Measurements from ENCODE around the gene FBXO31.

DNA sequence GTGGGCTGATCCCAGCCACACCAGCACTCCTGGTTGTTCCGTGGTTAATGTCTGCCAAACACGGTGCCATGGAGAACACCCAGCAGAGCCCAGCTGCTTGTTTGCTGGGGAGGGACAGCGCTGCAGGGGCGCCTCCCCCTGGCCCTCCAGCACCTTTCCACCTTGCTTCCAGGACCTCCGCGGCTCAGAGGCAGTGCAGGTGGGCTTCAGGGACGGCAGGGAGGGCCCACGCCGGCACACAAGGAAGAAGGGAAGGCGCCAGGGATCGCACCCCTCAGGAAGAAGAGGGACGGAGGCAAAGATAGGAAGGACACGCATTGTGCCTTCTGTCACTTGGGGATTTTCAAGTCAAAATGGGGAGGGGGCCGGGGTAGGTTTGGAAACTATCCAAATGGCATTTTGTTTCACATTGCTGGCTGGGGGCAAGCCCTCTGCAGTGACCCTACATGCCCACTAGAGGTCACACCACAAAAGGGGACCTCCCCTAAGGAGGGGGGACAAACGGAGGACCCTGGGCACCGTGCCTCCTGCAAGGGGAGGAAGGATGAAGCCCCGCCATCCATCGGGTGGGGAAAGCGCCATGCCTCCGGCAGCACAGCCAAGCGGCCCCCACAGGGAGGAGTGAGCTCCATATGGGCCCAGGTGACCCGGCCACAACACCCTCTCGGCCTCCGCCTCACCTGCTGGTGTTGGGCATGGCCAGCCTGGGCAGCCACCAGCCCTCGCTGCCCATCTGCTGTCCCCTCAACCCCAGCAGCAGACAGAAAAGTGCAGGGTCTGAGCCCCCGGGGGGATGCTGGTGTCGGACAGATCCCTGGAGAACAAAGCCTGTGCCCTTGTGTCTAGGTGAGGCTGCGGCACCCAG, 58.9 kb downstream of the FBXO31 start:
- TF ChIP-seq, protein P1, sequence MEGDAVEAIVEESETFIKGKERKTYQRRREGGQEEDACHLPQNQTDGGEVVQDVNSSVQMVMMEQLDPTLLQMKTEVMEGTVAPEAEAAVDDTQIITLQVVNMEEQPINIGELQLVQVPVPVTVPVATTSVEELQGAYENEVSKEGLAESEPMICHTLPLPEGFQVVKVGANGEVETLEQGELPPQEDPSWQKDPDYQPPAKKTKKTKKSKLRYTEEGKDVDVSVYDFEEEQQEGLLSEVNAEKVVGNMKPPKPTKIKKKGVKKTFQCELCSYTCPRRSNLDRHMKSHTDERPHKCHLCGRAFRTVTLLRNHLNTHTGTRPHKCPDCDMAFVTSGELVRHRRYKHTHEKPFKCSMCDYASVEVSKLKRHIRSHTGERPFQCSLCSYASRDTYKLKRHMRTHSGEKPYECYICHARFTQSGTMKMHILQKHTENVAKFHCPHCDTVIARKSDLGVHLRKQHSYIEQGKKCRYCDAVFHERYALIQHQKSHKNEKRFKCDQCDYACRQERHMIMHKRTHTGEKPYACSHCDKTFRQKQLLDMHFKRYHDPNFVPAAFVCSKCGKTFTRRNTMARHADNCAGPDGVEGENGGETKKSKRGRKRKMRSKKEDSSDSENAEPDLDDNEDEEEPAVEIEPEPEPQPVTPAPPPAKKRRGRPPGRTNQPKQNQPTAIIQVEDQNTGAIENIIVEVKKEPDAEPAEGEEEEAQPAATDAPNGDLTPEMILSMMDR (IDR thresholded peaks at IDR 0.05): peak in 2 of 3 experiments; percentile 42 to 58
- TF ChIP-seq POLR2A (IDR thresholded peaks at IDR 0.05): no peak
